Gastroesophageal sphincter (tissue), 3 donors: Measurements from ENCODE around the gene ALG5.

Experiments
- EP300 ChIP-seq: sonication (generic); formaldehyde crosslinking; IDR thresholded peaks from one replicate; pipeline ENCODE4 v1.6.1; 2017; ENCODE audit warnings: antibody characterized with exemption, mild to moderate bottlenecking
- POLR2A ChIP-seq, 2 donors: fragments of 450-650 bp; IDR thresholded peaks; one replicate each; pipeline ENCODE4 v1.6.1; 2017; ENCODE audit warnings: antibody characterized with exemption in 2 of 2, mild to moderate bottlenecking in 2 of 2, moderate library complexity in 1 of 2
- POLR2AphosphoS5 ChIP-seq: sonication (generic); formaldehyde crosslinking; IDR thresholded peaks from one replicate; pipeline ENCODE4 v1.6.1; 2017; ENCODE audit warnings: antibody characterized with exemption
- TF ChIP-seq, protein P1 (sequence below), 4 experiments: fragments of 200-600 bp in 2 of 4; fragments of 450-650 bp in 2 of 4; sonication (generic) in 1 of 4; IDR thresholded peaks; one replicate each; pipeline ENCODE4 v1.5.1; 2017 to 2019; ENCODE audit warnings: antibody characterized with exemption in 4 of 4, mild to moderate bottlenecking in 2 of 4, moderate library complexity in 2 of 4

GRCh38 chr13:36965767-36966166 is 33.4 kb downstream of the ALG5 start:
- TF ChIP-seq EP300 (no peak), POLR2A (IDR thresholded peaks at IDR 0.05) (no peak), POLR2AphosphoS5 (no peak)
- TF ChIP-seq, protein P1, sequence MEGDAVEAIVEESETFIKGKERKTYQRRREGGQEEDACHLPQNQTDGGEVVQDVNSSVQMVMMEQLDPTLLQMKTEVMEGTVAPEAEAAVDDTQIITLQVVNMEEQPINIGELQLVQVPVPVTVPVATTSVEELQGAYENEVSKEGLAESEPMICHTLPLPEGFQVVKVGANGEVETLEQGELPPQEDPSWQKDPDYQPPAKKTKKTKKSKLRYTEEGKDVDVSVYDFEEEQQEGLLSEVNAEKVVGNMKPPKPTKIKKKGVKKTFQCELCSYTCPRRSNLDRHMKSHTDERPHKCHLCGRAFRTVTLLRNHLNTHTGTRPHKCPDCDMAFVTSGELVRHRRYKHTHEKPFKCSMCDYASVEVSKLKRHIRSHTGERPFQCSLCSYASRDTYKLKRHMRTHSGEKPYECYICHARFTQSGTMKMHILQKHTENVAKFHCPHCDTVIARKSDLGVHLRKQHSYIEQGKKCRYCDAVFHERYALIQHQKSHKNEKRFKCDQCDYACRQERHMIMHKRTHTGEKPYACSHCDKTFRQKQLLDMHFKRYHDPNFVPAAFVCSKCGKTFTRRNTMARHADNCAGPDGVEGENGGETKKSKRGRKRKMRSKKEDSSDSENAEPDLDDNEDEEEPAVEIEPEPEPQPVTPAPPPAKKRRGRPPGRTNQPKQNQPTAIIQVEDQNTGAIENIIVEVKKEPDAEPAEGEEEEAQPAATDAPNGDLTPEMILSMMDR (IDR thresholded peaks at IDR 0.05): no peak
